Body of pancreas (tissue), 4 donors: ENCODE results near the gene CXCL5.

Experiments
- CTCF ChIP-seq, 7 experiments: fragments of 450-650 bp in 4 of 7; fragments of 200-600 bp in 3 of 7; sonication (generic) in 3 of 7; IDR thresholded peaks; one replicate each; pipeline ENCODE4 v1.5.1; 2016 to 2019; ENCODE audit warnings: antibody characterized with exemption in 7 of 7
- POLR2A ChIP-seq, 3 donors: fragments of 450-650 bp; IDR thresholded peaks; one replicate each; pipeline ENCODE4 v1.6.1; 2016; ENCODE audit warnings: antibody characterized with exemption in 3 of 3, mild to moderate bottlenecking in 2 of 3

GRCh38 chr4:74041418-74041817 lies 42.9 kb upstream of the CXCL5 start:
- no peak for TF ChIP-seq CTCF (IDR thresholded peaks at IDR 0.05)
- no peak for TF ChIP-seq POLR2A (IDR thresholded peaks at IDR 0.05)
